PC-9 (cell line): ENCODE results near the gene AKAP6. TPM values are rescaled to one million over a fixed set of nuclear protein-coding genes. Genes with fewer than 3 reads are reported as not detected.

Source experiments
- BruUV-seq: library from RNA; stranded (reverse); fragments of 400-500 nt; replicated peaks from 2 replicates; lab custom pipeline; 2021; lab: Mats Ljungman, UMichigan
- CTCF ChIA-PET: fragments of 300-600 bp; sonication (Branson Sonifier 250); formaldehyde crosslinking; loops from one replicate; lab custom pipeline; 2022; ENCODE audit warnings: antibody characterized with exemption; lab: Charles Lee
- POLR2A ChIA-PET: fragments of 300-600 bp; sonication (Branson Sonifier 250); formaldehyde crosslinking; loops from one replicate; lab custom pipeline; 2022; ENCODE audit warnings: antibody characterized with exemption; ENCODE audit not compliant: unreplicated experiment; lab: Charles Lee
- DNase-seq, 2 experiments: peaks; one replicate each; pipeline versions ENCODE4 v3.0.0 to v3.0.0-alpha.2; 2015 to 2022; ENCODE audit warnings: mixed read lengths in 1 of 2
- H2AFZ ChIP-seq: fragments of 200-600 bp; sonication (generic); 2 replicates; pipeline ENCODE4 v1.8.1; 2017; ENCODE audit warnings: antibody characterized with exemption
- H3F3A ChIP-seq: fragments of 200-600 bp; sonication (generic); 2 replicates; pipeline ENCODE4 v1.8.1; 2017; ENCODE audit warnings: antibody characterized with exemption, mild to moderate bottlenecking, low read depth; ENCODE audit not compliant: insufficient read depth
- H3K27ac ChIP-seq: fragments of 200-600 bp; sonication (generic); 2 replicates; pipeline ENCODE4 v1.6.1; 2016; ENCODE audit warnings: mixed run types
- H3K27me3 ChIP-seq: fragments of 200-600 bp; sonication (generic); 2 replicates; pipeline ENCODE4 v1.6.1; 2016; ENCODE audit warnings: low read depth, mixed run types; ENCODE audit not compliant: insufficient read depth
- H3K36me3 ChIP-seq: fragments of 200-600 bp; sonication (generic); 2 replicates; pipeline ENCODE4 v1.6.1; 2016; ENCODE audit warnings: low read depth, mixed run types
- H3K4me1 ChIP-seq: fragments of 200-600 bp; sonication (generic); replicated peaks from 2 replicates; pipeline ENCODE4 v1.6.1; 2016; ENCODE audit warnings: mixed run types; ENCODE audit not compliant: insufficient read depth
- H3K4me2 ChIP-seq: fragments of 200-600 bp; sonication (generic); 2 replicates; pipeline ENCODE4 v1.6.1; 2017; ENCODE audit warnings: mixed run types
- H3K4me3 ChIP-seq: fragments of 200-600 bp; sonication (generic); 2 replicates; pipeline ENCODE4 v1.6.1; 2016; ENCODE audit warnings: mixed run types
- H3K79me2 ChIP-seq: fragments of 200-600 bp; sonication (generic); 2 replicates; pipeline ENCODE4 v1.6.1; 2017; ENCODE audit warnings: low read depth, mixed run types
- H3K9me2 ChIP-seq: fragments of 200-600 bp; sonication (generic); 2 replicates; pipeline ENCODE4 v1.8.1; 2017; ENCODE audit warnings: mild to moderate bottlenecking; ENCODE audit not compliant: insufficient read depth
- H3K9me3 ChIP-seq: fragments of 200-600 bp; sonication (generic); 2 replicates; pipeline ENCODE4 v1.8.1; 2016; ENCODE audit warnings: low read depth; ENCODE audit not compliant: insufficient read depth
- H4K20me1 ChIP-seq: fragments of 200-600 bp; sonication (generic); 2 replicates; pipeline ENCODE4 v1.8.1; 2017; ENCODE audit not compliant: insufficient read depth
- EZH2 ChIP-seq: fragments of 200-600 bp; sonication (generic); IDR thresholded peaks from 2 replicates; pipeline ENCODE4 v1.8.0; 2017; ENCODE audit warnings: antibody characterized with exemption, low read depth
- intact Hi-C: fragments of 100-400 bp; cut with micrococcal nuclease; formaldehyde crosslinking; loops from one replicate; pipeline ENCODE4 v1.10.0; 2022; ENCODE audit not compliant: unreplicated experiment
- total RNA-seq: library from RNA; stranded (reverse); gene quantifications from 2 replicates; pipeline ENCODE4 v1.2.3, GENCODE V29; 2021
- TF ChIP-seq, protein P1 (sequence below): fragments of 200-600 bp; sonication (generic); conservative IDR thresholded peaks from 2 replicates; pipeline ENCODE4 v1.6.1; 2017; ENCODE audit warnings: mixed run types, antibody characterized with exemption, mild to moderate bottlenecking, moderate library complexity

Gene AKAP6
- total RNA-seq, 1 experiment from 2014 or later = 2.8 TPM

DNA sequence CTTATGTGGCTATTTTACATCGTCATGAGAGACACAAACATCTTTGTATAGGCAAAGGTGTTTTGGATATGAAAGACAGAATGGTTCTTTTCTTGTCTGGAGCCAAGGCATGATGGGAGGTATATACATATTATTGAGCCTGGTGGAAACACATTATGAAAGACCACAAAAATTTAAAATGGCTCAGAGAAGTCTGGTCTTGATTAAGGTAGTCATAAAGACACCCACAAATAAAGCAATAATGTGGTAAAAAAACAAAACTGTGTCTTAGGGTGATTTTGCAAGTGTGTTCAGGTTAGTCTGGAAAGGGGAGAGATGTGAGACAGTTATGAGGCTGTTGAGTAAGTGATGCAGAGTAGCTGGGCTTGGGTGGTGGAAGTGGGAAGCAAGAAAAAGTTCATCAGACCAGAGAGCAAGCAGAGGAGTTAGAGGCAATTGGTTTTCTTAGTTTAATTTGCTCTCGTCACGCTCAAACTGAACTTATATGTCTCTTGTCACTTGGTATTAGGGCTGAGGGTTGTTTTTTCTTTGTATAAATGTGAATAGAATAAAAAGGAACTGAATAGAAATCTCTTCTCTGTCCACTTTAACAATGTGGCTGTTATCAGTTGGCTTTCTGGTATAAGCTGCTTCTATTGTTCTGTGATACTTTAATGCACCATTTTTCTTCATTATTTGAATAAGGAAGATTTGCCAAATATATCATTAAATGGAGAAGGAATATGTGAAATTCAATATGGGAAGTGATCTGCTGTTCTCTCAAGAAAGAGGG is 115.0 kb downstream of the AKAP6 start:
- Histone ChIP-seq H3K4me2 (no peak overlapping the region), H2AFZ (no peak overlapping the region), H4K20me1 (no peaks in the 10 kb centered on the region), H3K27ac (no peak overlapping the region), H3K27me3 (no peaks in the 10 kb centered on the region), H3K79me2 (no peaks in the 10 kb centered on the region), H3K4me1 (no peaks in the 10 kb centered on the region), H3F3A (no peaks in the 10 kb centered on the region), H3K9me3 (no peaks in the 10 kb centered on the region), H3K9me2 (no peaks in the 10 kb centered on the region), H3K4me3 (no peak overlapping the region), H3K36me3 (no peaks in the 10 kb centered on the region)
- ChIA-PET CTCF (no interaction called here), POLR2A (interaction anchor here (0.7 kb wide), 1 partner anchor 13 kb away, joined by 3 read pairs; no protein-coding TSS in a partner anchor)
- TF ChIP-seq, protein P1, sequence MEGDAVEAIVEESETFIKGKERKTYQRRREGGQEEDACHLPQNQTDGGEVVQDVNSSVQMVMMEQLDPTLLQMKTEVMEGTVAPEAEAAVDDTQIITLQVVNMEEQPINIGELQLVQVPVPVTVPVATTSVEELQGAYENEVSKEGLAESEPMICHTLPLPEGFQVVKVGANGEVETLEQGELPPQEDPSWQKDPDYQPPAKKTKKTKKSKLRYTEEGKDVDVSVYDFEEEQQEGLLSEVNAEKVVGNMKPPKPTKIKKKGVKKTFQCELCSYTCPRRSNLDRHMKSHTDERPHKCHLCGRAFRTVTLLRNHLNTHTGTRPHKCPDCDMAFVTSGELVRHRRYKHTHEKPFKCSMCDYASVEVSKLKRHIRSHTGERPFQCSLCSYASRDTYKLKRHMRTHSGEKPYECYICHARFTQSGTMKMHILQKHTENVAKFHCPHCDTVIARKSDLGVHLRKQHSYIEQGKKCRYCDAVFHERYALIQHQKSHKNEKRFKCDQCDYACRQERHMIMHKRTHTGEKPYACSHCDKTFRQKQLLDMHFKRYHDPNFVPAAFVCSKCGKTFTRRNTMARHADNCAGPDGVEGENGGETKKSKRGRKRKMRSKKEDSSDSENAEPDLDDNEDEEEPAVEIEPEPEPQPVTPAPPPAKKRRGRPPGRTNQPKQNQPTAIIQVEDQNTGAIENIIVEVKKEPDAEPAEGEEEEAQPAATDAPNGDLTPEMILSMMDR = no peak
- TF ChIP-seq EZH2 = no peak
- intact Hi-C loops = no loop called here
- no peak for DNase-seq
- BruUV-seq = no TSS peak

DNA sequence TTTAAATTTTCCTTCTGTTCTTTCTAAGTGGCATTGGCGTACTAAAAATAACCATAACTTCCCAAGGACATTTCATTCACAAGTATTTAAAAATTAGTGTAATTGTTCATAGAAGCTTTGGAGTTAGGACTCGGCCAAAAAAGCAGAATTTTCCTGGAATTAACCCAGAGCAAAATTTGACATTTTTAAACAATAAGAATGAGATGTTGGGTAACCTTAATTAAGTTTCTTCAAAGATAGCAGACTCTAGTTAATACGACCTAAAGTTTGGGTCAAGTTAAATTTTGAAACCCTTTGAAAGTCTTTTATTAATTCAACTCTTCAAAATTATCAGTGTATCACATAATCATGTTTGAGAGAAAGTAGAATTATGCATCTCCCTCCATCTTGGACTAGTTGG is 118.3 kb downstream of the AKAP6 start:
- no peaks in the 10 kb centered on the region for H3F3A ChIP-seq
- no peak overlapping the region for H2AFZ ChIP-seq
- no peaks in the 10 kb centered on the region for H3K79me2 ChIP-seq
- no peak for DNase-seq
- no peaks in the 10 kb centered on the region for H3K9me2 ChIP-seq
- H3K9me3 ChIP-seq = no peaks in the 10 kb centered on the region
- ChIA-PET POLR2A (no interaction called here), CTCF (no interaction called here)
- H3K36me3 ChIP-seq = no peaks in the 10 kb centered on the region
- H3K4me2 ChIP-seq = no peak overlapping the region
- TF ChIP-seq, protein P1 = no peak
- no peak for TF ChIP-seq EZH2
- no peaks in the 10 kb centered on the region for H4K20me1 ChIP-seq
- intact Hi-C loops = no loop called here
- H3K4me3 ChIP-seq = no peak overlapping the region
- no peaks in the 10 kb centered on the region for H3K27me3 ChIP-seq
- no peak overlapping the region for H3K27ac ChIP-seq
- no peaks in the 10 kb centered on the region for H3K4me1 ChIP-seq
- BruUV-seq = no TSS peak

DNA sequence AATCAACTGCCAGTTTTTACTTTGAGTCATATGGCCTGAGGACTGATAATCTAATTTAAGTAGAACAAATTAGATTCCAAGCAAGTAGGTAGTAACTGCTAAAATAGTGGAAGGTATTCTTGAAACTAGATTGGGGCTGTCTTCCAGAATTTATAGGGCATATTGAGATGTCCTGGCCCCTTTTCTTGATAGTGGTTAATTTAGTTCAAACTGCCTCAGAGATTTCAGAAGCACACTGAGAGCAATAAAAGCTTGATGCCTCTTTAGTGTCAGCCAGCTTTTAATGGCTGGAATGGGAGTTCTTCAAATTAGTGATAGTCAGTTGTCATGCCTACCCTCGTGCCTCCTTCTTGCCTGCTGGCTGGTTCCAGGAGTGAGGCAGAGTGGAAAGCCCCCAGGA is 120.5 kb downstream of the AKAP6 start:
- no peak overlapping the region for H3K27ac ChIP-seq
- H3K79me2 ChIP-seq = no peaks in the 10 kb centered on the region
- H3K9me3 ChIP-seq = no peaks in the 10 kb centered on the region
- H2AFZ ChIP-seq = no peak overlapping the region
- H4K20me1 ChIP-seq = no peaks in the 10 kb centered on the region
- POLR2A ChIA-PET = interaction anchor here (0.5 kb wide), 1 partner anchor 843 kb away, joined by 7 read pairs; no protein-coding TSS in a partner anchor
- no peak for DNase-seq
- intact Hi-C loops = no loop called here
- no peaks in the 10 kb centered on the region for H3K9me2 ChIP-seq
- H3K4me1 ChIP-seq = no peaks in the 10 kb centered on the region
- H3K4me3 ChIP-seq = no peak overlapping the region
- BruUV-seq = no TSS peak
- TF ChIP-seq, protein P1 = no peak
- TF ChIP-seq EZH2 = no peak
- no peak overlapping the region for H3K4me2 ChIP-seq
- H3K27me3 ChIP-seq = no peaks in the 10 kb centered on the region
- H3K36me3 ChIP-seq = no peaks in the 10 kb centered on the region
- CTCF ChIA-PET = no interaction called here
- no peaks in the 10 kb centered on the region for H3F3A ChIP-seq
